GM18858 (cell line): ENCODE measurements around the gene ZFYVE28.
"Not testable (repeated sequence)": the region's sequence is repeated elsewhere in the genome, so short reads cannot be mapped to it uniquely, and the experiment has no call there.

Source experiments
- ATAC-seq: cut with Tn5 transposase; IDR thresholded peaks from one replicate; pipeline ENCODE4 v1.9.1; 2021; ENCODE audit not compliant: unreplicated experiment

ZFYVE28 gene

DNA sequence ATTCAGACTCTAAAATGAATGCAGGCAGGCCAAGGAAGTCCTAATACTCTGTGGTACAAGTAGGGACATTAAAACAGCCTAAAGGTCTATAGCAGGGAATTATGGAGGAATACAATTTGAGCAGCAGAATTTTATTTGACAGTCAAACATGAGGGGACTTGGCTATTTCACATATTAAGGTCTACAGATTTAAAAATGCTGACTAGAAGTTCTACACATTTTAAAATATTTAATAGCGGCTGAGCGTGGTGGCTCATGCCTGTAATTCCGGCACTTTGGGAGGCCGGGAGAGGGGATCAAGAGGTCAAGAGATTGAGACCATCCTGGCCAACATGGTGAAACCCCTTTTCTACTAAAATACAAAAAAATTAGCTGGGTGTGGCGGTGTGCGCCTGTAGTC is 187.4 kb downstream of the ZFYVE28 start:
- ATAC-seq = no peak

DNA sequence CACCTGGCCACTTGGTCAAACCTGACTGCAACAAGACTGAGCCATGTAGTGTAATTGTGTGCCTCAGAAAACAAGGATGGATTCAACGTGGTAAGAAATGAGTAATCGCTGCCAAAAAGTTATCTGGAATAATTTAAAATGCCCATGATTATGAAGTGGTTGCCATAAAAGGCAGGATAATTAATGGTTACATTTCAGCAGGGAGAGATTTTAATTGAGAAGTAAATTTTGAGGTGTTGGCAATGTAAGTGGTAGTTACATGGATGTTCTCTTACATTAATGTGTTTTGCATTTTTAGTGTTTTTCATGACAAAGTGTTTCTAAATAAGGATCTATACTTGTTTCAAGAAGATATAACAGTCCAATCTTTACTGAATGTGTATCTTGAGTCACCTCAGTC is 192.2 kb downstream of the ZFYVE28 start:
- no peak for ATAC-seq

DNA sequence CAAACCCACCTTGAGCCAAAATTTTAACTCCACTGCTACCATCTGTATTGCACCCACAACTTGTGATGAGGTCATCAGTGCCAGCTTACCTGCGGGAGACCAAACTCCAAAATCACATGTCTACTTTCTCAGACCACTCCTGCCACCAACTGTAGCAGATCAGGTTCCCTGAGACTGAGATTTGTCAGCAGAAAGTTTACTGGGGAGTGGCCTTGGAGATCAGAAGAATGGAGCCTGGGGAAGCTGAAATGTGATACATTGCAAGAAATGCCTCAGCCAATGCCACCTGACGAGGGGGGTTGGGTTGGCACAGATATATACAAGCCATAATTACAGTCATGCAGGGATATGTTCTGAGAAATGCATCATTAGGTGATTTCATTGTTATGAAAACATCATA is 195.6 kb downstream of the ZFYVE28 start:
- ATAC-seq = no peak

DNA sequence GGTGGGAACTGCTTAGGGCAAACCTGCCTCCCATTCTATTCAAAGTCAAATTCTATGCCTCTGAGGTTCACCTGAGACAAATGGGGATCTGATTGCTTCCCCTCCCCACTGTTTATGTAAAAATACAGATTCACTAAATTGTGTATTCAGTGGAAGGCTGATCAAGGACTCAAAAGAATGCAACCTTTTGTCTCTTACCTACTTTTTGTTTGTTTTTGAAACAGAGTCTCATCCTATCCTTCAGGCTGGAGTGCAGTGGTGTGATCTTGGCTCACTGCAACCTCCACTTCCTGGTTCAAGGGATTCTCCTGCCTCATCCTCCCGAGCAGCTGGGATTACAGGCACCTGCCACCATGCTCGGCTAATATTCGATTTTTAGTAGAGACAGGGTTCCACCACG is 197.1 kb downstream of the ZFYVE28 start:
- not testable (repeated sequence) for ATAC-seq

DNA sequence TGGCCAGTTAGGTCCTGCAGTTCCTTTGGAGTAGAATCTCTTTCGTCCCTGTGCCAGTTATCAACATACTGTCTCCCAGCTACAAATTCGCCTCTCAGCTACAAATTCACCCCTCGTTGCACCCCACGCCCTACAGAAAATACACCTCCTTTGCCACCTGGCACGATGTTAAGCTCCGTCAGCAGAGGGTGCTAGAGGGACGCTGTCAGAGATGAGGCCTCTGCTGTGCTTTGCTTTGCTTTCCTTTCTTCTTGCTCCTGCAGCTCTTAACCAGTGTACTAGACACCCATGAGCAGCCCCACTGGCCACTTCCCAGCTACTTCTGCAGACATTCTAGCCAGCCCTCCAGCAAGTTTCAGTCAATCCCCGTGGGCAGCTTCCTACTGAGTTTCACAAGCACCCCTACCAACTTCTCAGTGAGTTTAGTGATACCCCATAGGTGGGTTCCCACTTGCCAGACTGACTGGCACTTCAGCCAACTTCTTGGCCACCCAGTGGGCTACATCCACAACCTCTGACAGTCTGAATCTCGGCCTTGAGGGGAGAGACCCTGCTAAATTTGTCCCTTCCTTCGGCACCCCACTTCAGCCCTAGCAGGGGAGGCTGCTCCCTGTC is 198.3 kb downstream of the ZFYVE28 start:
- peak; percentile 57 for ATAC-seq
